PC-3 (cell line): Measurements from ENCODE around the gene MRPL45. TPM values are rescaled to one million over a fixed set of nuclear protein-coding genes. Genes with fewer than 3 reads are reported as not detected.

ENCODE experiments used
- ATAC-seq: fragments of 200-7000 bp; cut with Tn5 transposase; 2 replicates; pipeline ENCODE4 v1.9.1; 2020; ENCODE audit warnings: mild to moderate bottlenecking, moderate library complexity
- BruUV-seq: library from RNA; stranded (reverse); fragments of 400-500 nt; replicated peaks from 2 replicates; lab custom pipeline; 2021; lab: Mats Ljungman, UMichigan
- CTCF ChIA-PET: fragments of 300-600 bp; sonication (Branson Sonifier 250); formaldehyde crosslinking; loops from one replicate; lab custom pipeline; 2022; ENCODE audit warnings: antibody characterized with exemption; lab: Charles Lee
- POLR2A ChIA-PET: fragments of 300-600 bp; sonication (Branson Sonifier 250); formaldehyde crosslinking; loops from one replicate; lab custom pipeline; 2022; ENCODE audit warnings: antibody characterized with exemption; ENCODE audit not compliant: unreplicated experiment; lab: Charles Lee
- DNase-seq: peaks from one replicate; pipeline ENCODE4 v3.0.0-alpha.2; 2015
- H2AFZ ChIP-seq: fragments of 300-600 bp; sonication (generic); 2 replicates; pipeline ENCODE4 v1.6.0; 2016; ENCODE audit warnings: antibody characterized with exemption, low read length
- H3F3A ChIP-seq: fragments of 300-600 bp; sonication (generic); one replicate; pipeline ENCODE4 v1.6.0; 2017; ENCODE audit warnings: antibody characterized with exemption, low read length, control low read depth, mild to moderate bottlenecking; ENCODE audit not compliant: unreplicated experiment
- H3K27ac ChIP-seq: fragments of 300-600 bp; sonication (generic); 2 replicates; pipeline ENCODE4 v1.5.1; 2016; ENCODE audit warnings: mild to moderate bottlenecking, low read length
- H3K27me3 ChIP-seq: fragments of 300-600 bp; sonication (generic); 2 replicates; pipeline ENCODE4 v1.6.1; 2016; ENCODE audit warnings: low read length, mixed read lengths
- H3K36me3 ChIP-seq: fragments of 300-600 bp; sonication (generic); 2 replicates; pipeline ENCODE4 v1.6.1; 2016; ENCODE audit warnings: low read depth, mixed run types, low read length, mixed read lengths
- H3K4me1 ChIP-seq: fragments of 300-600 bp; sonication (generic); 2 replicates; pipeline ENCODE4 v1.5.1; 2016; ENCODE audit warnings: low read length; ENCODE audit not compliant: insufficient read depth
- H3K4me2 ChIP-seq: fragments of 300-600 bp; sonication (generic); 2 replicates; pipeline ENCODE4 v1.6.0; 2016; ENCODE audit warnings: low read length
- H3K4me3 ChIP-seq: fragments of 300-600 bp; sonication (generic); 2 replicates; pipeline ENCODE4 v1.5.1; 2016; ENCODE audit warnings: mild to moderate bottlenecking, low read length, mixed read lengths
- H3K79me2 ChIP-seq: fragments of 300-600 bp; sonication (generic); 2 replicates; pipeline ENCODE4 v1.6.1; 2017; ENCODE audit warnings: low read length, mixed read lengths
- H3K9ac ChIP-seq: fragments of 300-600 bp; sonication (generic); 2 replicates; pipeline ENCODE4 v1.6.0; 2016; ENCODE audit warnings: mild to moderate bottlenecking, low read length
- H3K9me2 ChIP-seq: fragments of 300-600 bp; sonication (generic); replicated peaks from 2 replicates; pipeline ENCODE4 v1.6.1; 2016; ENCODE audit warnings: mixed run types, low read length, mixed read lengths
- H3K9me3 ChIP-seq: fragments of 300-600 bp; sonication (generic); 2 replicates; pipeline ENCODE4 v1.6.1; 2016; ENCODE audit warnings: low read length, mixed read lengths
- H4K20me1 ChIP-seq: fragments of 300-600 bp; sonication (generic); 2 replicates; pipeline ENCODE4 v1.6.1; 2016; ENCODE audit warnings: low read length, mixed read lengths
- CTCF ChIP-seq: fragments of 300-600 bp; sonication (generic); conservative IDR thresholded peaks from 2 replicates; pipeline ENCODE4 v1.5.1; 2017; ENCODE audit warnings: antibody characterized with exemption, low read depth, mild to moderate bottlenecking, low read length
- EZH2 ChIP-seq: fragments of 300-600 bp; sonication (generic); IDR thresholded peaks from one replicate; pipeline ENCODE4 v1.6.1; 2017; ENCODE audit warnings: antibody characterized with exemption, mild to moderate bottlenecking, low read length; ENCODE audit not compliant: unreplicated experiment
- EZH2phosphoT487 ChIP-seq: fragments of 300-600 bp; sonication (generic); IDR thresholded peaks from 2 replicates; pipeline ENCODE4 v1.6.1; 2018; ENCODE audit warnings: mild to moderate bottlenecking, antibody characterized with exemption, low read length, borderline replicate concordance
- intact Hi-C: fragments of 100-400 bp; cut with micrococcal nuclease; formaldehyde crosslinking; loops from 2 replicates; pipeline ENCODE4 v1.9.0; 2023
- total RNA-seq: library from RNA; depleted of rRNA; stranded (reverse); fragments of >200 nt; gene quantifications from 2 replicates; pipeline ENCODE4 v1.2.3, GENCODE V29; 2014

The MRPL45 gene
- total RNA-seq, 1 experiment from 2014 or later = 34.3 TPM

- no TSS peak for BruUV-seq
- no peaks in the 10 kb centered on the region for H3K9me3 ChIP-seq
- intact Hi-C loops = no loop called here
- H2AFZ ChIP-seq = no peak overlapping the region
- POLR2A ChIA-PET = interaction anchor here (0.6 kb wide), 1 partner anchor 73 kb away, joined by 3 read pairs; no protein-coding TSS in a partner anchor
- no peak overlapping the region for H3K4me2 ChIP-seq
- CTCF ChIA-PET = no interaction called here
- H3K27me3 ChIP-seq = no peaks in the 10 kb centered on the region
- no peak overlapping the region for H3K27ac ChIP-seq
- ATAC-seq = no peak
- no peaks in the 10 kb centered on the region for H3K36me3 ChIP-seq
- TF ChIP-seq EZH2 = no peak
- no peaks in the 10 kb centered on the region for H3F3A ChIP-seq
- peaks cover 48% of the 10 kb centered on the region for H3K79me2 ChIP-seq
- no peak for DNase-seq
- H4K20me1 ChIP-seq = no peaks in the 10 kb centered on the region
- H3K4me3 ChIP-seq = no peak overlapping the region
- H3K9me2 ChIP-seq = no peaks in the 10 kb centered on the region
- H3K9ac ChIP-seq = no peak overlapping the region
- peaks cover 9% of the 10 kb centered on the region; the same call in 1 of the 2 replicates for H3K4me1 ChIP-seq
These were observed 58.3 kb downstream of the MRPL45 start for GRCh38 chr17:38355251-38355650.

GRCh38 chr17:38357486-38358123, 60.6 kb downstream of the MRPL45 start:
- Histone ChIP-seq H3K27ac (no peak overlapping the region), H3K79me2 (peaks cover 46% of the 10 kb centered on the region), H2AFZ (no peak overlapping the region), H3K27me3 (no peaks in the 10 kb centered on the region), H3K9me2 (no peaks in the 10 kb centered on the region), H3K9ac (no peak overlapping the region), H3K4me2 (no peak overlapping the region), H3K4me1 (0 out of 2 replicates have a peak, but pooled peaks cover 4% of the 10 kb centered on the region), H3K4me3 (no peak overlapping the region), H4K20me1 (no peaks in the 10 kb centered on the region), H3K9me3 (no peaks in the 10 kb centered on the region), H3K36me3 (no peaks in the 10 kb centered on the region), H3F3A (no peaks in the 10 kb centered on the region)
- BruUV-seq = no TSS peak
- DNase-seq (no peak), ATAC-seq (no peak)
- ChIA-PET CTCF (no interaction called here), POLR2A (no interaction called here)
- no peak for TF ChIP-seq CTCF
- intact Hi-C loops = no loop called here

- Histone ChIP-seq H2AFZ (no peak overlapping the region), H3K9me3 (no peaks in the 10 kb centered on the region), H3K9me2 (no peaks in the 10 kb centered on the region), H4K20me1 (no peaks in the 10 kb centered on the region), H3K4me3 (no peak overlapping the region), H3K4me1 (0 out of 2 replicates have a peak, but pooled peaks cover 4% of the 10 kb centered on the region), H3K9ac (no peak overlapping the region), H3K4me2 (no peak overlapping the region), H3F3A (no peaks in the 10 kb centered on the region), H3K36me3 (no peaks in the 10 kb centered on the region), H3K27me3 (no peaks in the 10 kb centered on the region), H3K27ac (no peak overlapping the region), H3K79me2 (peaks cover 33% of the 10 kb centered on the region)
- no peak for DNase-seq
- TF ChIP-seq CTCF = no peak
- no peak for TF ChIP-seq EZH2phosphoT487
- no peak for TF ChIP-seq EZH2
- intact Hi-C loops = no loop called here
- CTCF ChIA-PET = interaction anchor here (1.0 kb wide), 1 partner anchor 9 kb away, joined by 3 read pairs; no protein-coding TSS in a partner anchor
- POLR2A ChIA-PET = no interaction called here
- BruUV-seq = no TSS peak
- ATAC-seq = no peak
These were observed 61.9 kb downstream of the MRPL45 start for GRCh38 chr17:38358586-38359513.
